ENCODE results near the gene TTLL1.
"Not testable (repeated sequence)": the region's sequence is repeated elsewhere in the genome, so short reads cannot be mapped to it uniquely, and the experiment has no call there.

- not testable (repeated sequence) for TF ChIP-seq SP1 (IDR thresholded peaks at IDR 0.05; ENCODE audit: low read depth); POLR2A (IDR thresholded peaks at IDR 0.05; ENCODE audit: borderline replicate concordance, extremely low read depth, insufficient read depth, insufficient read length); FOSL1 (IDR thresholded peaks at IDR 0.05; ENCODE audit: low read depth)
- TF ChIP-seq, protein P1, sequence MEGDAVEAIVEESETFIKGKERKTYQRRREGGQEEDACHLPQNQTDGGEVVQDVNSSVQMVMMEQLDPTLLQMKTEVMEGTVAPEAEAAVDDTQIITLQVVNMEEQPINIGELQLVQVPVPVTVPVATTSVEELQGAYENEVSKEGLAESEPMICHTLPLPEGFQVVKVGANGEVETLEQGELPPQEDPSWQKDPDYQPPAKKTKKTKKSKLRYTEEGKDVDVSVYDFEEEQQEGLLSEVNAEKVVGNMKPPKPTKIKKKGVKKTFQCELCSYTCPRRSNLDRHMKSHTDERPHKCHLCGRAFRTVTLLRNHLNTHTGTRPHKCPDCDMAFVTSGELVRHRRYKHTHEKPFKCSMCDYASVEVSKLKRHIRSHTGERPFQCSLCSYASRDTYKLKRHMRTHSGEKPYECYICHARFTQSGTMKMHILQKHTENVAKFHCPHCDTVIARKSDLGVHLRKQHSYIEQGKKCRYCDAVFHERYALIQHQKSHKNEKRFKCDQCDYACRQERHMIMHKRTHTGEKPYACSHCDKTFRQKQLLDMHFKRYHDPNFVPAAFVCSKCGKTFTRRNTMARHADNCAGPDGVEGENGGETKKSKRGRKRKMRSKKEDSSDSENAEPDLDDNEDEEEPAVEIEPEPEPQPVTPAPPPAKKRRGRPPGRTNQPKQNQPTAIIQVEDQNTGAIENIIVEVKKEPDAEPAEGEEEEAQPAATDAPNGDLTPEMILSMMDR (IDR thresholded peaks at IDR 0.05 in 2 of 3, conservative IDR thresholded peaks at IDR 0.05 in 1 of 3; ENCODE audit: borderline replicate concordance in 1 of 3, insufficient read depth in 1 of 3, low read depth in 2 of 3, low read length in 2 of 3), result not testable (repeated sequence)
Observed at GRCh38 chr22:43104950-43105349, 15.8 kb upstream of the TTLL1 start.
